K562 (cell line): ENCODE measurements around the gene FCHO2. TPM values are rescaled to one million over a fixed set of nuclear protein-coding genes. Genes with fewer than 3 reads are reported as not detected.
A peak's percentile ranks its signal among the peaks of the same experiment; 100 is the strongest.

Experiments
- ATAC-seq: fragments of 200-7000 bp; cut with Tn5 transposase; 3 replicates; pipeline ENCODE4 v1.9.1; 2020; ENCODE audit warnings: moderate library complexity
- BruUV-seq: library from RNA; stranded (reverse); fragments of 400-500 nt; replicated peaks from 2 replicates; lab custom pipeline; 2021; lab: Mats Ljungman, UMichigan
- CTCF ChIA-PET: fragments of 300-600 bp; formaldehyde crosslinking; extraction: SDS; loops from one replicate; lab custom pipeline; 2021; ENCODE audit warnings: low intra/inter-chr PET ratio; lab: Yijun Ruan, JAX
- POLR2A ChIA-PET: fragments of 300-600, 350-650 bp; sonication (Branson Sonifier 250); formaldehyde crosslinking; extraction: SDS; loops from one replicate; lab custom pipeline; 2021; ENCODE audit warnings: antibody characterized with exemption, inconsistent platforms; lab: Yijun Ruan, JAX
- DNase-seq, 4 experiments: peaks; one replicate each; pipeline versions ENCODE4 v3.0.0 to v3.0.0-alpha.2; 2011 to 2018; ENCODE audit warnings: low spot score in 3 of 4, mixed read lengths in 3 of 4; ENCODE audit errors: extremely low read depth in 1 of 4
- FAIRE-seq: peaks from 2 replicates; lab custom pipeline; 2011; peaks lifted over from hg19 to GRCh38; lab: Jason Lieb, UNC
- H2AFZ ChIP-seq: 2 replicates; pipeline ENCODE4 v1.6.0; 2011; ENCODE audit warnings: low read depth, low read length, control low read depth, inconsistent platforms
- H3K27ac ChIP-seq: fragments of 200-600 bp; 3 replicates; pipeline ENCODE4 v1.8.0; 2011; ENCODE audit warnings: low read depth, mild to moderate bottlenecking, control low read depth, inconsistent platforms, low read length, moderate library complexity, mixed read lengths; ENCODE audit errors: extremely low read depth
- H3K27me3 ChIP-seq, 2 experiments: fragments of 300-600 bp in 1 of 2; 2 replicates in 1 of 2; 3 replicates in 1 of 2; pipeline versions ENCODE4 v1.6.0 to v1.8.0; 2011; ENCODE audit warnings: inconsistent platforms in 2 of 2, low read length in 2 of 2, mild to moderate bottlenecking in 1 of 2, mixed read lengths in 1 of 2, moderate library complexity in 1 of 2; ENCODE audit not compliant: control insufficient read depth in 2 of 2, insufficient read depth in 2 of 2
- H3K36me3 ChIP-seq: fragments of 300-600 bp; 3 replicates; pipeline ENCODE4 v1.8.0; 2011; ENCODE audit warnings: mild to moderate bottlenecking, low read length, inconsistent platforms; ENCODE audit not compliant: control insufficient read depth, insufficient read depth
- H3K4me1 ChIP-seq, 2 experiments: fragments of 200-600 bp in 1 of 2; replicated peaks in 1 of 2; 2 replicates in 1 of 2; 3 replicates in 1 of 2; pipeline versions ENCODE4 v1.5.1 to v1.8.0; 2011; ENCODE audit warnings: inconsistent platforms in 2 of 2, low read length in 2 of 2, mild to moderate bottlenecking in 1 of 2, mixed read lengths in 1 of 2, moderate library complexity in 1 of 2; ENCODE audit not compliant: control insufficient read depth in 2 of 2, insufficient read depth in 2 of 2
- H3K4me2 ChIP-seq: 2 replicates; pipeline ENCODE4 v1.6.1; 2011; ENCODE audit warnings: low read length, control low read depth, inconsistent platforms, mixed read lengths; ENCODE audit not compliant: insufficient read depth
- H3K4me3 ChIP-seq: fragments of 200-600 bp; sonication (generic), shearing (Covaris generic); 2 replicates; pipeline ENCODE4 v1.5.1; 2016; ENCODE audit warnings: control low read depth, inconsistent platforms
- H3K79me2 ChIP-seq: fragments of 200-600 bp; 3 replicates; pipeline ENCODE4 v1.8.0; 2011; ENCODE audit warnings: low read length, inconsistent platforms; ENCODE audit not compliant: control insufficient read depth, insufficient read depth
- H3K9ac ChIP-seq, 2 experiments: 2 replicates each; pipeline versions ENCODE4 v1.6.0 to v1.6.1; 2011; ENCODE audit warnings: low read depth in 2 of 2, low read length in 2 of 2, control low read depth in 1 of 2, inconsistent platforms in 1 of 2, mild to moderate bottlenecking in 1 of 2, mixed read lengths in 1 of 2; ENCODE audit not compliant: insufficient read depth in 1 of 2
- H3K9me1 ChIP-seq: one replicate; pipeline ENCODE4 v1.6.0; 2011; ENCODE audit warnings: inconsistent platforms, mild to moderate bottlenecking, low read length, moderate library complexity; ENCODE audit not compliant: control insufficient read depth, insufficient read depth
- H3K9me3 ChIP-seq: replicated peaks from 2 replicates; pipeline ENCODE4 v1.5.1; 2011; ENCODE audit warnings: low read depth, low read length, inconsistent platforms; ENCODE audit not compliant: control insufficient read depth, insufficient read depth
- H4K20me1 ChIP-seq: replicated peaks from 2 replicates; pipeline ENCODE4 v1.6.1; 2011; ENCODE audit warnings: low read length, inconsistent platforms, mixed read lengths; ENCODE audit not compliant: control insufficient read depth, insufficient read depth
- C11orf30 ChIP-seq: fragments of 450-650 bp; IDR thresholded peaks from 2 replicates; pipeline ENCODE4 v1.6.1; 2016; ENCODE audit warnings: low read depth, mild to moderate bottlenecking
- CGGBP1 ChIP-seq: fragments of 250-450 bp; sonication (Bioruptor Pico); IDR thresholded peaks from 2 replicates; pipeline ENCODE4 v1.9.0; 2021; ENCODE audit warnings: mild to moderate bottlenecking
- NFIC ChIP-seq: fragments of 450-650 bp; IDR thresholded peaks from 2 replicates; pipeline ENCODE4 v1.6.1; 2017; ENCODE audit warnings: mild to moderate bottlenecking, inconsistent platforms
- SP2 ChIP-seq: IDR thresholded peaks from 2 replicates; pipeline ENCODE4 v1.6.1; 2011; ENCODE audit warnings: mild to moderate bottlenecking, low read depth, low read length, moderate library complexity; ENCODE audit not compliant: poor library complexity, severe bottlenecking; ENCODE audit errors: extremely low read depth
- ZKSCAN3 ChIP-seq: fragments of 250-450 bp; sonication (Bioruptor Pico); IDR thresholded peaks from 2 replicates; pipeline ENCODE4 v1.4.0; 2020
- ZNF316 ChIP-seq: fragments of 450-650 bp; IDR thresholded peaks from 2 replicates; pipeline ENCODE4 v1.6.1; 2016
- WGBS: fragments of 100-300 bp; shearing (Covaris generic); methylation state at CpG from one replicate; pipeline ENCODE4 v1.1.6; 2016; ENCODE audit warnings: low coverage, mixed read lengths; ENCODE audit not compliant: insufficient coverage; ENCODE audit errors: missing lambda C conversion rate; 5-methylcytosine and 5-hydroxymethylcytosine counted together
- in situ Hi-C: fragments of 300-500 bp; cut with MboI; formaldehyde crosslinking; loops from 4 replicates; pipeline ENCODE4 v1.15.0; 2018; ENCODE audit warnings: inconsistent platforms, mixed read lengths
- intact Hi-C: fragments of 100-400 bp; cut with micrococcal nuclease; formaldehyde crosslinking; loops from 2 replicates; pipeline ENCODE4 v1.14.2; 2022
- polyA plus RNA-seq, 8 experiments: library from polyadenylated mRNA; depleted of rRNA in 4 of 8; stranded (reverse) in 5 of 8; unstranded in 3 of 8; fragments of >200 nt; fragmentation: Nextera tagmentation in 2 of 8; fragmentation: Illumina TruSeq in 1 of 8; extraction: Ambion mirVana in 2 of 8; extraction: Trizol in 1 of 8; gene quantifications; 2 replicates each; pipeline versions ENCODE4 v1.2.1 to v1.2.3, GENCODE V29; 2011 to 2014; ENCODE audit warnings: inconsistent platforms in 1 of 8, missing spikeins in 1 of 8
- total RNA-seq, 7 experiments: library from RNA; depleted of rRNA in 6 of 7; stranded (reverse); fragments of >200 nt in 6 of 7; fragmentation: Illumina TruSeq in 2 of 7; extraction: Trizol in 2 of 7; gene quantifications; 2 replicates each; pipeline versions ENCODE4 v1.2.1 to v1.2.3, GENCODE V29; 2011 to 2021; ENCODE audit warnings: low replicate concordance in 1 of 7

FCHO2 gene
- total and polyA plus RNA-seq, 9 of the 15 experiments (the other 6 are each of a cell fraction or from before 2014, with no cell fraction given) = 4.4 to 13.4 (median 8.3) TPM

DNA sequence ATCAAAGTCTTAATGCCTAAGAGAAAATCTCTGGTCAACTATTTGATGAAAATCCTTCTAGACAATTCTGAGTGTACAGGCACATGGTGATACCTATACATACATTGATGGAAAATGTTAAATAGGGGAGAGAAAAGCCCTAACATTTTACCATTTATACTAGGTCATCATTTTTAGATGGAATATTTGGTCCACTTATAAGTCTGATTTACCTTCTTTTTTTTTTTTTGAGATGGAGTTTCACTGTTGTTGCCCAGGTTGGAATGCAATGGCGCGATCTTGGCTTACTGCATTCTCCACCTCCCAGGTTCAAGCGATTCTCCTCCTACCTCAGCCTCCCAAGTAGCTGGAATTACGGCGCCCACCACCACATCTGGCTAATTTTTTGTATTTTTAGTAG, 81.7 kb downstream of the FCHO2 start:
- CTCF ChIA-PET = no interaction called here

GRCh38 chr5:73039082-73039481, 83.2 kb downstream of the FCHO2 start:
- Histone ChIP-seq H3K4me1 (peaks cover 0 to 3% of the 10 kb centered on the region in 2 experiments; a peak in 2 of 5 replicates), H2AFZ (no peak overlapping the region), H3K27me3 (no peaks in the 10 kb centered on the region), H3K4me3 (no peak overlapping the region), H3K27ac (no peak overlapping the region), H3K9me3 (no peaks in the 10 kb centered on the region), H3K36me3 (peaks cover 5% of the 10 kb centered on the region; the same call in 1 of the 3 replicates), H3K9me1 (no peaks in the 10 kb centered on the region), H3K79me2 (no peaks in the 10 kb centered on the region), H4K20me1 (no peaks in the 10 kb centered on the region)
- DNase-seq (peak in 2 of 4 experiments; percentile 15 to 28), FAIRE-seq (no peak)
- intact Hi-C loops = no loop called here
- BruUV-seq = no TSS peak
- ChIA-PET CTCF (no interaction called here), POLR2A (interaction anchor here (0.7 kb wide), 1 partner anchor 67 kb away, joined by 3 read pairs; no protein-coding TSS in a partner anchor)
- TF ChIP-seq NFIC = peak; percentile 87
- TF ChIP-seq ZKSCAN3 (CRISPR knock-in tag) = no peak
- TF ChIP-seq SP2 = no peak
- TF ChIP-seq, all 486 proteins: peak for 1
- in situ Hi-C loops = no loop called here
- H3K9ac ChIP-seq = no peak overlapping the region
- H3K4me2 ChIP-seq = no peak overlapping the region
- ATAC-seq = peak; percentile 57; the same call in 1 of the 3 replicates

More for the DNA sequence above, 81.7 kb downstream of the FCHO2 start:
- DNase-seq (no peak), FAIRE-seq (no peak), ATAC-seq (no peak)
- H3K36me3 ChIP-seq = peaks cover 6% of the 10 kb centered on the region; the same call in 1 of the 3 replicates
- H3K4me1 ChIP-seq = peaks cover 0 to 3% of the 10 kb centered on the region in 2 experiments; a peak in 2 of 5 replicates
- in situ Hi-C loops = no loop called here
- POLR2A ChIA-PET = no interaction called here
- H3K4me3 ChIP-seq = no peak overlapping the region
- no peaks in the 10 kb centered on the region for H3K9me1 ChIP-seq
- H3K4me2 ChIP-seq = no peak overlapping the region
- H2AFZ ChIP-seq = no peak overlapping the region
- H3K27ac ChIP-seq = no peak overlapping the region
- intact Hi-C loops = no loop called here
- no TSS peak for BruUV-seq
- WGBS = 100% methylated on average over 3 of the region's 5 CpGs
- H3K79me2 ChIP-seq = no peaks in the 10 kb centered on the region
- no peaks in the 10 kb centered on the region for H4K20me1 ChIP-seq
- H3K27me3 ChIP-seq = no peaks in the 10 kb centered on the region
- no peak overlapping the region for H3K9ac ChIP-seq
- no peaks in the 10 kb centered on the region for H3K9me3 ChIP-seq
- TF ChIP-seq C11orf30 (peak; percentile 38; the same call in 1 of the 2 replicates), CGGBP1 (CRISPR knock-in tag) (no peak), ZNF316 (peak; percentile 80)
